ENCODE data around the gene BIN1.

DNA sequence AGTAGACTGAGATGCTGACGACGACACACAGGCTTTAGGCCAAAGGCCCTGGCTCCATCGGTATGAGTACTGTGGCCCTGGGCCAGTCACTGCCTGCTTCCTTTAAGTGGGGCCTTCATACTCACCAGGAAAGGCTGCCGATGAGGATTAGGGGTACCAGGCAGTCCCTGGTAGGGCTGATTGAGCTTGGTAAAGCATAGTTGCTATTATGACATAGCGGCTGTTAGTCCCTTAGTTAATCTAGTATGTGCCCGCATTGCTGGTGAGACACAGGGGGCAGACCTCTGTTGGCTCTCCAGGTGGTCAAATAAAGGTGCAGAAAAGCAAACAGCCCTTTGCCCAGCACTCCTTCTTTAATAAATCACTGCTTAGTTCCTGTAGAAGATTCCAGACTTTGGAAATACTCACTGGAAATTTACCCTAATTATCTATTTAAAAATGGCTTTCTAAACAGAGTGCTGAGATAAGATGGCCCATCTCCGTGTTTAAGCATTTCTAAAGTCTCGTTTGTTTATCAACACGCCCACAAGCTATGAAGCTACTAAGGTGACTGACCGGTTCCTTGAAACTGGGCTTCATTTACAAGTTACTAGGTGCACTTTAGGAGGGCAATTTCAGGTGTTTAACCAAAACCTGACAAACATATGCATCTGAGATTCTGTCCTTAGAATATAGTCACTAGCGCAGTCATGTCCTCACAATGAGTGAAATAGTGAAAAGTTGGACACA lies 8.7 kb upstream of the BIN1 start:
- TF ChIP-seq EZH2 (IDR thresholded peaks at IDR 0.05) = no peak
- no peak for TF ChIP-seq EZH2phosphoT487 (IDR thresholded peaks at IDR 0.05)
- TF ChIP-seq, protein P1, sequence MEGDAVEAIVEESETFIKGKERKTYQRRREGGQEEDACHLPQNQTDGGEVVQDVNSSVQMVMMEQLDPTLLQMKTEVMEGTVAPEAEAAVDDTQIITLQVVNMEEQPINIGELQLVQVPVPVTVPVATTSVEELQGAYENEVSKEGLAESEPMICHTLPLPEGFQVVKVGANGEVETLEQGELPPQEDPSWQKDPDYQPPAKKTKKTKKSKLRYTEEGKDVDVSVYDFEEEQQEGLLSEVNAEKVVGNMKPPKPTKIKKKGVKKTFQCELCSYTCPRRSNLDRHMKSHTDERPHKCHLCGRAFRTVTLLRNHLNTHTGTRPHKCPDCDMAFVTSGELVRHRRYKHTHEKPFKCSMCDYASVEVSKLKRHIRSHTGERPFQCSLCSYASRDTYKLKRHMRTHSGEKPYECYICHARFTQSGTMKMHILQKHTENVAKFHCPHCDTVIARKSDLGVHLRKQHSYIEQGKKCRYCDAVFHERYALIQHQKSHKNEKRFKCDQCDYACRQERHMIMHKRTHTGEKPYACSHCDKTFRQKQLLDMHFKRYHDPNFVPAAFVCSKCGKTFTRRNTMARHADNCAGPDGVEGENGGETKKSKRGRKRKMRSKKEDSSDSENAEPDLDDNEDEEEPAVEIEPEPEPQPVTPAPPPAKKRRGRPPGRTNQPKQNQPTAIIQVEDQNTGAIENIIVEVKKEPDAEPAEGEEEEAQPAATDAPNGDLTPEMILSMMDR (IDR thresholded peaks at IDR 0.05) = no peak

Measured in neural progenitor cell (in vitro differentiated cells).